Tibial nerve (tissue), 4 donors: Measurements from ENCODE around the gene EFCAB6.

Experiments
- EP300 ChIP-seq, 2 donors: sonication (generic); formaldehyde crosslinking; IDR thresholded peaks; one replicate each; pipeline ENCODE4 v1.6.1; 2017; ENCODE audit warnings: antibody characterized with exemption in 2 of 2, mild to moderate bottlenecking in 1 of 2
- POLR2A ChIP-seq, 2 donors: fragments of 450-650 bp; IDR thresholded peaks; one replicate each; pipeline ENCODE4 v1.6.1; 2017; ENCODE audit warnings: antibody characterized with exemption in 2 of 2, mild to moderate bottlenecking in 2 of 2, moderate library complexity in 2 of 2
- TF ChIP-seq, protein P1 (sequence below), 5 experiments: fragments of 200-600 bp in 3 of 5; fragments of 450-650 bp in 2 of 5; sonication (generic) in 3 of 5; IDR thresholded peaks; one replicate each; pipeline ENCODE4 v1.5.1; 2016 to 2019; ENCODE audit warnings: antibody characterized with exemption in 5 of 5, mild to moderate bottlenecking in 3 of 5, moderate library complexity in 2 of 5

- TF ChIP-seq, protein P1, sequence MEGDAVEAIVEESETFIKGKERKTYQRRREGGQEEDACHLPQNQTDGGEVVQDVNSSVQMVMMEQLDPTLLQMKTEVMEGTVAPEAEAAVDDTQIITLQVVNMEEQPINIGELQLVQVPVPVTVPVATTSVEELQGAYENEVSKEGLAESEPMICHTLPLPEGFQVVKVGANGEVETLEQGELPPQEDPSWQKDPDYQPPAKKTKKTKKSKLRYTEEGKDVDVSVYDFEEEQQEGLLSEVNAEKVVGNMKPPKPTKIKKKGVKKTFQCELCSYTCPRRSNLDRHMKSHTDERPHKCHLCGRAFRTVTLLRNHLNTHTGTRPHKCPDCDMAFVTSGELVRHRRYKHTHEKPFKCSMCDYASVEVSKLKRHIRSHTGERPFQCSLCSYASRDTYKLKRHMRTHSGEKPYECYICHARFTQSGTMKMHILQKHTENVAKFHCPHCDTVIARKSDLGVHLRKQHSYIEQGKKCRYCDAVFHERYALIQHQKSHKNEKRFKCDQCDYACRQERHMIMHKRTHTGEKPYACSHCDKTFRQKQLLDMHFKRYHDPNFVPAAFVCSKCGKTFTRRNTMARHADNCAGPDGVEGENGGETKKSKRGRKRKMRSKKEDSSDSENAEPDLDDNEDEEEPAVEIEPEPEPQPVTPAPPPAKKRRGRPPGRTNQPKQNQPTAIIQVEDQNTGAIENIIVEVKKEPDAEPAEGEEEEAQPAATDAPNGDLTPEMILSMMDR (IDR thresholded peaks at IDR 0.05) = no peak
- TF ChIP-seq EP300 (IDR thresholded peaks at IDR 0.05) (no peak), POLR2A (IDR thresholded peaks at IDR 0.05) (no peak)
Observed at GRCh38 chr22:43855431-43855830, 43.3 kb upstream of the EFCAB6 start.
